ENCODE results near the gene NTRK1. TPM values are rescaled to one million over a fixed set of nuclear protein-coding genes. Genes with fewer than 3 reads are reported as not detected.
A peak's percentile ranks its signal among the peaks of the same experiment; 100 is the strongest.

Gene NTRK1
- polyA plus RNA-seq, 1 experiment, result not detected

- peaks cover 3% of the 10 kb centered on the region; the same call in 1 of the 2 replicates for H3K9me3 ChIP-seq (ENCODE audit: control insufficient read depth, insufficient read depth, low read length)
- H3K4me3 ChIP-seq (ENCODE audit: low read depth, low read length), result peak within 1 kb of the TSS; percentile 32
- POLR2A ChIA-PET, result interaction anchor here (0.9 to 1.8 kb wide), 2 partner anchors 107 to 131 kb away, joined by 3 to 4 read pairs; partner anchors contain the start of genes HDGF, ISG20L2 and METTL25B
- TF ChIP-seq, protein P1, sequence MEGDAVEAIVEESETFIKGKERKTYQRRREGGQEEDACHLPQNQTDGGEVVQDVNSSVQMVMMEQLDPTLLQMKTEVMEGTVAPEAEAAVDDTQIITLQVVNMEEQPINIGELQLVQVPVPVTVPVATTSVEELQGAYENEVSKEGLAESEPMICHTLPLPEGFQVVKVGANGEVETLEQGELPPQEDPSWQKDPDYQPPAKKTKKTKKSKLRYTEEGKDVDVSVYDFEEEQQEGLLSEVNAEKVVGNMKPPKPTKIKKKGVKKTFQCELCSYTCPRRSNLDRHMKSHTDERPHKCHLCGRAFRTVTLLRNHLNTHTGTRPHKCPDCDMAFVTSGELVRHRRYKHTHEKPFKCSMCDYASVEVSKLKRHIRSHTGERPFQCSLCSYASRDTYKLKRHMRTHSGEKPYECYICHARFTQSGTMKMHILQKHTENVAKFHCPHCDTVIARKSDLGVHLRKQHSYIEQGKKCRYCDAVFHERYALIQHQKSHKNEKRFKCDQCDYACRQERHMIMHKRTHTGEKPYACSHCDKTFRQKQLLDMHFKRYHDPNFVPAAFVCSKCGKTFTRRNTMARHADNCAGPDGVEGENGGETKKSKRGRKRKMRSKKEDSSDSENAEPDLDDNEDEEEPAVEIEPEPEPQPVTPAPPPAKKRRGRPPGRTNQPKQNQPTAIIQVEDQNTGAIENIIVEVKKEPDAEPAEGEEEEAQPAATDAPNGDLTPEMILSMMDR (IDR thresholded peaks at IDR 0.05; ENCODE audit: low read depth, low read length), result no peak
- CTCF ChIA-PET, result interaction anchor here (0.8 to 5.5 kb wide), 19 partner anchors 10 to 170 kb away, joined by 3 to 72 read pairs (median 7); partner anchors contain the start of gene METTL25B
- DNase-seq (ENCODE audit: low read depth, low spot score), result no peak
- no peak within 1 kb of the TSS for H3K27ac ChIP-seq (ENCODE audit: low read depth, low read length)
- peaks cover 78% of the 10 kb centered on the region for H3K27me3 ChIP-seq (ENCODE audit: control insufficient read depth, insufficient read depth, low read length)
These were observed 1.6 kb upstream of the NTRK1 start, which contains the start of gene INSRR for GRCh38 chr1:156858959-156859522. Gene INSRR (minus strand): TSS chr1:156859117. CDS start chr1:156858621, 496 bp downstream.

GRCh38 chr1:156859523-156860112 is 1.0 kb upstream of the NTRK1 start:
- DNase-seq (ENCODE audit: low read depth, low spot score), result no peak
- TF ChIP-seq, protein P1 (IDR thresholded peaks at IDR 0.05; ENCODE audit: low read depth, low read length), result no peak
- Histone ChIP-seq H3K4me3 (ENCODE audit: low read depth, low read length) (peak overlapping the region; percentile 32), H3K9me3 (ENCODE audit: control insufficient read depth, insufficient read depth, low read length) (no peaks in the 10 kb centered on the region; the same call in 1 of the 2 replicates), H3K27me3 (ENCODE audit: control insufficient read depth, insufficient read depth, low read length) (peaks cover 80% of the 10 kb centered on the region), H3K27ac (ENCODE audit: low read depth, low read length) (no peak overlapping the region)
- CTCF ChIA-PET, result interaction anchor here (0.9 to 5.5 kb wide), 29 partner anchors 11 to 175 kb away, joined by 3 to 72 read pairs (median 6); partner anchors contain the start of genes METTL25B and PRCC
- POLR2A ChIA-PET, result interaction anchor here (0.8 to 1.8 kb wide), 4 partner anchors 30 to 132 kb away, joined by 3 to 5 read pairs (median 4); partner anchors contain the start of genes HDGF, ISG20L2 and METTL25B

GRCh38 chr1:156860113-156860627 is 495 bp upstream of the NTRK1 start:
- DNase-seq (ENCODE audit: low read depth, low spot score), result no peak
- no peak overlapping the region for H3K27ac ChIP-seq (ENCODE audit: low read depth, low read length)

DNA sequence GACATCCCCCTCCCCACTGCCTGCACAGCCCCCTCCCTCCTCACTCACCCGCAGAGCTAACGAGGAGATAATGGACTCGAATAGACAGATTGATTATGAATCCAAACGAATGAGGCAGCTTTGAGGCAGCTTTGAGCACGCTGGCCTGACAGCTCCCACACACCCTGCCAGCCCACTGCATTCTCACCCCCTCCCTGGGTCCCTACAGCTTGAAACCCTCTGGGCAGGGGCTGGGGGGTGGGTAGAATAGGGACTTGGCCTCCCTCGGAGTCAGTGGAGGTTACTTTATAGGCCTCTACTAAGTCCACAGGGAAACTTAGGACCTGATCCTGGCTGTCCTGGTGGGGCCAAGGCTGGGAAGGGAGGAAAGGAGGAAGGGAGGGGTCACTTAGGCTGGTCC is 1.9 kb downstream of the NTRK1 start:
- H3K27ac ChIP-seq (ENCODE audit: low read depth, low read length), result no peak overlapping the region
- CTCF ChIA-PET, result interaction anchor here (0.7 to 5.5 kb wide), 5 partner anchors 10 to 173 kb away, joined by 3 to 72 read pairs (median 10); partner anchors contain the start of gene METTL25B
- H3K9me3 ChIP-seq (ENCODE audit: control insufficient read depth, insufficient read depth, low read length), result no peaks in the 10 kb centered on the region; the same call in 1 of the 2 replicates
- H3K27me3 ChIP-seq (ENCODE audit: control insufficient read depth, insufficient read depth, low read length), result peaks cover 78% of the 10 kb centered on the region
- TF ChIP-seq, protein P1 (IDR thresholded peaks at IDR 0.05; ENCODE audit: low read depth, low read length), result no peak
- POLR2A ChIA-PET, result interaction anchor here (0.5 kb wide), 1 partner anchor 24 kb away, joined by 4 read pairs; no protein-coding TSS in a partner anchor
- no peak overlapping the region for H3K4me3 ChIP-seq (ENCODE audit: low read depth, low read length)
- no peak for DNase-seq (ENCODE audit: low read depth, low spot score)

More at GRCh38 chr1:156860113-156860627, 495 bp upstream of the NTRK1 start:
- POLR2A ChIA-PET, result interaction anchor here (0.8 to 1.8 kb wide), 3 partner anchors 30 to 132 kb away, joined by 3 to 5 read pairs (median 4); partner anchors contain the start of genes ISG20L2 and METTL25B
- H3K4me3 ChIP-seq (ENCODE audit: low read depth, low read length), result peak overlapping the region; percentile 32
- peaks cover 81% of the 10 kb centered on the region for H3K27me3 ChIP-seq (ENCODE audit: control insufficient read depth, insufficient read depth, low read length)
- CTCF ChIA-PET, result interaction anchor here (0.6 to 5.5 kb wide), 38 partner anchors 10 to 214 kb away, joined by 3 to 72 read pairs (median 5); partner anchors contain the start of genes METTL25B and PRCC
- TF ChIP-seq, protein P1 (IDR thresholded peaks at IDR 0.05; ENCODE audit: low read depth, low read length), result peak; percentile 78
- no peaks in the 10 kb centered on the region; the same call in 1 of the 2 replicates for H3K9me3 ChIP-seq (ENCODE audit: control insufficient read depth, insufficient read depth, low read length)
